ENCODE measurements around the gene PRDX5. TPM values are rescaled to one million over a fixed set of nuclear protein-coding genes. Genes with fewer than 3 reads are reported as not detected.

Gene PRDX5
- total RNA-seq, 1 experiment from 2014 or later = 255 TPM

- TF ChIP-seq, protein P1, sequence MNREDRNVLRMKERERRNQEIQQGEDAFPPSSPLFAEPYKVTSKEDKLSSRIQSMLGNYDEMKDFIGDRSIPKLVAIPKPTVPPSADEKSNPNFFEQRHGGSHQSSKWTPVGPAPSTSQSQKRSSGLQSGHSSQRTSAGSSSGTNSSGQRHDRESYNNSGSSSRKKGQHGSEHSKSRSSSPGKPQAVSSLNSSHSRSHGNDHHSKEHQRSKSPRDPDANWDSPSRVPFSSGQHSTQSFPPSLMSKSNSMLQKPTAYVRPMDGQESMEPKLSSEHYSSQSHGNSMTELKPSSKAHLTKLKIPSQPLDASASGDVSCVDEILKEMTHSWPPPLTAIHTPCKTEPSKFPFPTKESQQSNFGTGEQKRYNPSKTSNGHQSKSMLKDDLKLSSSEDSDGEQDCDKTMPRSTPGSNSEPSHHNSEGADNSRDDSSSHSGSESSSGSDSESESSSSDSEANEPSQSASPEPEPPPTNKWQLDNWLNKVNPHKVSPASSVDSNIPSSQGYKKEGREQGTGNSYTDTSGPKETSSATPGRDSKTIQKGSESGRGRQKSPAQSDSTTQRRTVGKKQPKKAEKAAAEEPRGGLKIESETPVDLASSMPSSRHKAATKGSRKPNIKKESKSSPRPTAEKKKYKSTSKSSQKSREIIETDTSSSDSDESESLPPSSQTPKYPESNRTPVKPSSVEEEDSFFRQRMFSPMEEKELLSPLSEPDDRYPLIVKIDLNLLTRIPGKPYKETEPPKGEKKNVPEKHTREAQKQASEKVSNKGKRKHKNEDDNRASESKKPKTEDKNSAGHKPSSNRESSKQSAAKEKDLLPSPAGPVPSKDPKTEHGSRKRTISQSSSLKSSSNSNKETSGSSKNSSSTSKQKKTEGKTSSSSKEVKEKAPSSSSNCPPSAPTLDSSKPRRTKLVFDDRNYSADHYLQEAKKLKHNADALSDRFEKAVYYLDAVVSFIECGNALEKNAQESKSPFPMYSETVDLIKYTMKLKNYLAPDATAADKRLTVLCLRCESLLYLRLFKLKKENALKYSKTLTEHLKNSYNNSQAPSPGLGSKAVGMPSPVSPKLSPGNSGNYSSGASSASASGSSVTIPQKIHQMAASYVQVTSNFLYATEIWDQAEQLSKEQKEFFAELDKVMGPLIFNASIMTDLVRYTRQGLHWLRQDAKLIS (CRISPR knock-in tag; IDR thresholded peaks at IDR 0.05; ENCODE audit: borderline replicate concordance) = no peak
Observed at GRCh38 chr11:64317325-64317960, 478 bp upstream of the PRDX5 start, which contains the start of gene TRMT112 (continued).

DNA sequence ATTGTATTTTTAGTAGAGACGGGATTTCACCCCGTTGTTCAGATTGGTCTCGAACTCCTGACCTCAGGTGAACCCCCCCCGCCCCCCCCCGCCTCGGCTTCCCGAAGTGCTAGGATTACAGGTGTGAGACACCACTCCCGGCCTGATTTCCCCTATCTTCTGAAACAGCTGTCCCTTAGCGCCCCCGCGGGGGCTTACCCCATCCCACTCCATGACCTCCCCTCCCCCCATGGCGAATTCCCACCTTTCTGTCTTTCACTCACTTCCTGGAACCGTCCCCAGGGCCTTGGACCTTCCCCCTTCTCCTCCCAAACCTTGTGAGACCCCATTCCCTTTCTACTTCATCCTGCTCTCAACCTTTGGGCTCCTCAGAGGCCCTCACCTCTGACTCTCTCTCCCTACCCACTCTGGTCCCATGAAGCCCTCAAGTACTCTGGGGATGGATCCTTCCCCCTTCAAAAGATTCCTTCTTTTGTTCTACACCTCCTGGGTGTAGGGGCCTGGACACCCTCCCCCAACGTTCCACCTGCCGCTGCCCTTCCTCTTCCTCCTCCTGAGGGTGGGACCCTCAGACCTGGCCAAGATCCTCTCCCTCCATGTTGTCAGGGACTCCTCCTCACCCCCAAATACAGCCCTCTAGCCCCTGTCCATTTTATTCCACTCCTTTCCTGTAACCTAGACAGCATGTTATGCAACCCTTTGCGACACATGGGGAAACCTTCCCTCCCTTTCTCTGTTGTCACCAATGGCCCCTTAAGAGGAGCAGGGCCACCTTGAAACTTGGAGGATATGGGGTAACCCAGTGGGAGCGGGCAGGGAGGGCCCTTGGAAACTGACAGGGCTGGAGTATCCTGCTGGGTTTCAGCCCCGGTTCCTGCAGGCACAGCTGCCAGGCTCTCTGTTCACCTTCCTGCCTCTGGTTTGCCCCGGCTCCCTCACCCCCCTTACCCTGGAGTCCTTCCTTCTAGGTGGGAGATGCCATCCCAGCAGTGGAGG lies 1.1 kb downstream of the PRDX5 start:
- peak overlapping the region; percentile 75 for H3K27ac Mint-ChIP-seq
- H3K9me3 Mint-ChIP-seq = no peaks in the 10 kb centered on the region
- ChIA-PET CTCF (interaction anchor here (1.2 to 3.8 kb wide), 8 partner anchors 13 to 311 kb away, joined by 3 to 173 read pairs (median 36); partner anchors contain the start of genes CATSPERZ, CCDC88B and ESRRA), POLR2A (interaction anchor here (1.8 to 3.0 kb wide), 3 partner anchors 14 to 36 kb away, joined by 4 to 25 read pairs (median 15); partner anchors contain the start of gene ESRRA)
- H3K27me3 Mint-ChIP-seq (ENCODE audit: low read depth) = no peaks in the 10 kb centered on the region
- ATAC-seq (no peak), DNase-seq (ENCODE audit: low spot score) (no peak)
- peaks cover 17% of the 10 kb centered on the region for H3K4me1 Mint-ChIP-seq
- H3K36me3 Mint-ChIP-seq = peaks cover 27% of the 10 kb centered on the region
- TF ChIP-seq ZSCAN18 (CRISPR knock-in tag; IDR thresholded peaks at IDR 0.05) = no peak
- no peak for TF ChIP-seq ETV6 (CRISPR knock-in tag; IDR thresholded peaks at IDR 0.05)
- peak overlapping the region; percentile 90 for H3K4me3 Mint-ChIP-seq

GRCh38 chr11:64320556-64320955 lies 2.6 kb downstream of the PRDX5 start:
- ChIA-PET CTCF (interaction anchor here (1.1 kb wide), 1 partner anchor 21 kb away, joined by 3 read pairs; no protein-coding TSS in a partner anchor), POLR2A (no interaction called here)
- Mint-ChIP-seq H3K4me1 (peaks cover 21% of the 10 kb centered on the region), H3K4me3 (no peak overlapping the region), H3K27me3 (ENCODE audit: low read depth) (no peaks in the 10 kb centered on the region), H3K27ac (no peak overlapping the region), H3K9me3 (no peaks in the 10 kb centered on the region), H3K36me3 (peaks cover 24% of the 10 kb centered on the region)
- DNase-seq (ENCODE audit: low spot score) (no peak), ATAC-seq (no peak)
- TF ChIP-seq ZNF121 (CRISPR knock-in tag; IDR thresholded peaks at IDR 0.05) (no peak), CBFB (CRISPR knock-in tag; IDR thresholded peaks at IDR 0.05; ENCODE audit: low read depth) (no peak), ZSCAN18 (CRISPR knock-in tag; IDR thresholded peaks at IDR 0.05) (no peak)

DNA sequence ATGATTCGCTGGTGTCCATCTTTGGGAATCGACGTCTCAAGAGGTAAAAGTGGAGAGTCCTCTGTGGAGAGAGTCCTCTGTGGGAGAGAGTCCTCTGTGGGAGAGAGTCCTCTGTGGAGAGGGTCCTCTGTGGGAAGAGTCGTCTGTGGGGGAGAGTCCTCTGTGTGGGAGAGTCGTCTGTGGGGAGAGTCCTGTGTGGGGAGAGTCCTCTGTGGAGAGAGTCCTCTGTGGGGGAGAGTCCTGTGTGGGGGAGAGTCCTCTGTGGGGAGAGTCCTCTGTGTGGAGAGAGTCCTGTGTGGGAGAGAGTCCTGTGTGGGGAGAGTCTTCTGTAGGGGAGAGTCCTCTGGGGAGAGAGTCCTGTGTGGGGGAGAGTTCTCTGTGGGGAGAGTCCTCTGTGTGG lies 3.1 kb downstream of the PRDX5 start:
- Mint-ChIP-seq H3K36me3 (peaks cover 24% of the 10 kb centered on the region), H3K9me3 (no peaks in the 10 kb centered on the region), H3K4me1 (peaks cover 21% of the 10 kb centered on the region), H3K4me3 (no peak overlapping the region), H3K27me3 (ENCODE audit: low read depth) (no peaks in the 10 kb centered on the region), H3K27ac (peak overlapping the region; percentile 65; the same call in 1 of the 2 replicates)
- ATAC-seq (no peak), DNase-seq (ENCODE audit: low spot score) (no peak)
- CTCF ChIA-PET = interaction anchor here (1.1 to 4.9 kb wide), 2 partner anchors 21 kb away, joined by 3 to 38 read pairs; no protein-coding TSS in a partner anchor
- POLR2A ChIA-PET = no interaction called here
- TF ChIP-seq JUN (CRISPR knock-in tag; IDR thresholded peaks at IDR 0.05) (no peak), TEAD4 (CRISPR knock-in tag; IDR thresholded peaks at IDR 0.05) (no peak), ZNF423 (CRISPR knock-in tag; IDR thresholded peaks at IDR 0.05) (no peak), GABPB1 (CRISPR knock-in tag; IDR thresholded peaks at IDR 0.05) (no peak), ZNF263 (CRISPR knock-in tag; IDR thresholded peaks at IDR 0.05; ENCODE audit: low read depth) (no peak), ZMAT4 (CRISPR knock-in tag; IDR thresholded peaks at IDR 0.05) (no peak), ZNF121 (CRISPR knock-in tag; IDR thresholded peaks at IDR 0.05) (no peak), TEAD1 (CRISPR knock-in tag; IDR thresholded peaks at IDR 0.05) (no peak), NR3C1 (CRISPR knock-in tag; conservative IDR thresholded peaks at IDR 0.05; ENCODE audit: low read depth) (no peak), IRF2 (CRISPR knock-in tag; IDR thresholded peaks at IDR 0.05; ENCODE audit: borderline replicate concordance, low read depth) (no peak), NFYB (CRISPR knock-in tag; conservative IDR thresholded peaks at IDR 0.05; ENCODE audit: low read depth) (no peak)
- TF ChIP-seq, protein P2, sequence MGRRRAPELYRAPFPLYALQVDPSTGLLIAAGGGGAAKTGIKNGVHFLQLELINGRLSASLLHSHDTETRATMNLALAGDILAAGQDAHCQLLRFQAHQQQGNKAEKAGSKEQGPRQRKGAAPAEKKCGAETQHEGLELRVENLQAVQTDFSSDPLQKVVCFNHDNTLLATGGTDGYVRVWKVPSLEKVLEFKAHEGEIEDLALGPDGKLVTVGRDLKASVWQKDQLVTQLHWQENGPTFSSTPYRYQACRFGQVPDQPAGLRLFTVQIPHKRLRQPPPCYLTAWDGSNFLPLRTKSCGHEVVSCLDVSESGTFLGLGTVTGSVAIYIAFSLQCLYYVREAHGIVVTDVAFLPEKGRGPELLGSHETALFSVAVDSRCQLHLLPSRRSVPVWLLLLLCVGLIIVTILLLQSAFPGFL (CRISPR knock-in tag; IDR thresholded peaks at IDR 0.05; ENCODE audit: borderline replicate concordance) = no peak
- TF ChIP-seq, protein P3, sequence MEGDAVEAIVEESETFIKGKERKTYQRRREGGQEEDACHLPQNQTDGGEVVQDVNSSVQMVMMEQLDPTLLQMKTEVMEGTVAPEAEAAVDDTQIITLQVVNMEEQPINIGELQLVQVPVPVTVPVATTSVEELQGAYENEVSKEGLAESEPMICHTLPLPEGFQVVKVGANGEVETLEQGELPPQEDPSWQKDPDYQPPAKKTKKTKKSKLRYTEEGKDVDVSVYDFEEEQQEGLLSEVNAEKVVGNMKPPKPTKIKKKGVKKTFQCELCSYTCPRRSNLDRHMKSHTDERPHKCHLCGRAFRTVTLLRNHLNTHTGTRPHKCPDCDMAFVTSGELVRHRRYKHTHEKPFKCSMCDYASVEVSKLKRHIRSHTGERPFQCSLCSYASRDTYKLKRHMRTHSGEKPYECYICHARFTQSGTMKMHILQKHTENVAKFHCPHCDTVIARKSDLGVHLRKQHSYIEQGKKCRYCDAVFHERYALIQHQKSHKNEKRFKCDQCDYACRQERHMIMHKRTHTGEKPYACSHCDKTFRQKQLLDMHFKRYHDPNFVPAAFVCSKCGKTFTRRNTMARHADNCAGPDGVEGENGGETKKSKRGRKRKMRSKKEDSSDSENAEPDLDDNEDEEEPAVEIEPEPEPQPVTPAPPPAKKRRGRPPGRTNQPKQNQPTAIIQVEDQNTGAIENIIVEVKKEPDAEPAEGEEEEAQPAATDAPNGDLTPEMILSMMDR (IDR thresholded peaks at IDR 0.05) = no peak
